AG04449 (cell line): Measurements from ENCODE around the gene FARS2.

ENCODE experiments used
- CTCF ChIA-PET: fragments of 350-600 bp; formaldehyde crosslinking; extraction: SDS; loops from one replicate; lab custom pipeline; 2021; ENCODE audit warnings: antibody characterized with exemption; lab: Yijun Ruan, JAX
- POLR2A ChIA-PET: fragments of 400-600, 350-600 bp; formaldehyde crosslinking; extraction: SDS; loops from one replicate; lab custom pipeline; 2020; ENCODE audit warnings: antibody characterized with exemption, inconsistent platforms; lab: Yijun Ruan, JAX
- DNase-seq: peaks from one replicate; pipeline ENCODE4 v3.0.0-alpha.2; 2010; ENCODE audit warnings: low read depth, low spot score
- H3K4me3 ChIP-seq: 2 replicates; pipeline ENCODE4 v1.5.1; 2011; ENCODE audit warnings: low read depth, mild to moderate bottlenecking, control low read depth, low read length
- CTCF ChIP-seq: IDR thresholded peaks from one replicate; pipeline ENCODE4 v1.5.1; 2011; ENCODE audit warnings: mild to moderate bottlenecking, moderate library complexity, low read length, control low read depth, inconsistent platforms; ENCODE audit not compliant: insufficient read depth; ENCODE audit errors: missing control alignments

The FARS2 gene

GRCh38 chr6:5781019-5781418 lies 519.7 kb downstream of the FARS2 start:
- ChIA-PET POLR2A (no interaction called here), CTCF (no interaction called here)
- no peak for TF ChIP-seq CTCF
- DNase-seq = no peak
- H3K4me3 ChIP-seq = no peak overlapping the region

- H3K4me3 ChIP-seq = no peak overlapping the region
- TF ChIP-seq CTCF = no peak
- DNase-seq = no peak
- POLR2A ChIA-PET = no interaction called here
- CTCF ChIA-PET = interaction anchor here (0.6 kb wide), 1 partner anchor 305 kb away, joined by 3 read pairs; no protein-coding TSS in a partner anchor
Measured at GRCh38 chr6:5781966-5782556, 520.7 kb downstream of the FARS2 start.

GRCh38 chr6:5782783-5783547 lies 521.7 kb downstream of the FARS2 start:
- POLR2A ChIA-PET = no interaction called here
- H3K4me3 ChIP-seq = no peak overlapping the region
- no peak for TF ChIP-seq CTCF
- DNase-seq = no peak
- CTCF ChIA-PET = interaction anchor here (0.9 kb wide), 1 partner anchor 771 kb away, joined by 3 read pairs; no protein-coding TSS in a partner anchor

- CTCF ChIA-PET = interaction anchor here (0.9 kb wide), 1 partner anchor 770 kb away, joined by 3 read pairs; no protein-coding TSS in a partner anchor
- POLR2A ChIA-PET = interaction anchor here (0.6 kb wide), 1 partner anchor 577 kb away, joined by 3 read pairs; no protein-coding TSS in a partner anchor
- no peak for TF ChIP-seq CTCF
- no peak for DNase-seq
- no peak overlapping the region for H3K4me3 ChIP-seq
Measured at GRCh38 chr6:5783584-5784089, 522.3 kb downstream of the FARS2 start.

- POLR2A ChIA-PET = no interaction called here
- no peak for TF ChIP-seq CTCF
- CTCF ChIA-PET = interaction anchor here (1.2 kb wide), 1 partner anchor 363 kb away, joined by 3 read pairs; no protein-coding TSS in a partner anchor
Measured at GRCh38 chr6:5785249-5785648, 523.9 kb downstream of the FARS2 start.

More at GRCh38 chr6:5785249-5785648, 523.9 kb downstream of the FARS2 start:
- DNase-seq = no peak
- H3K4me3 ChIP-seq = no peak overlapping the region
